NCI-H774 (cell line): Measurements from ENCODE around the gene CNTNAP2.
"Not testable (repeated sequence)": the region's sequence is repeated elsewhere in the genome, so short reads cannot be mapped to it uniquely, and the experiment has no call there.

Experiments
- DNase-seq: peaks from one replicate; lab custom pipeline; 2025; lab: John Stamatoyannopoulos, UW

The CNTNAP2 gene

DNA sequence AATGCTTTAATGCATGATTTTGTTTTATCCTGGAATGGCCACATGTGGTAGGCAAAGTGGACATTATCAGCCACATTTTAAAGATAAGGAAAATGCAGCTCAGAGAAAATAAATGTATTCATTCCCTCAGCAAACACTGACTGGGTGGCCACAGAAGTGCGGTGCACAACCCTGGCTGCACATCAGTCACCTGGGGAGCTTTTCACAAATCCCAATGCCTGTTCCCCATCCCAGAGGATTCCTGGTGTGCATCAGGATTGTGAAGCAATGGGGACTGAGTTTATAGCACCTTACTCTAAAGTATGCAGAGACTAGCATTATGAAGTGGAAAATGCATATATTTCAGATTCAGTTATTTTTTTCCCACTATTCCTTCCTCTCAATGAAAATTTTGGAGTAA, 2280.5 kb downstream of the CNTNAP2 start:
- no peak for DNase-seq

DNA sequence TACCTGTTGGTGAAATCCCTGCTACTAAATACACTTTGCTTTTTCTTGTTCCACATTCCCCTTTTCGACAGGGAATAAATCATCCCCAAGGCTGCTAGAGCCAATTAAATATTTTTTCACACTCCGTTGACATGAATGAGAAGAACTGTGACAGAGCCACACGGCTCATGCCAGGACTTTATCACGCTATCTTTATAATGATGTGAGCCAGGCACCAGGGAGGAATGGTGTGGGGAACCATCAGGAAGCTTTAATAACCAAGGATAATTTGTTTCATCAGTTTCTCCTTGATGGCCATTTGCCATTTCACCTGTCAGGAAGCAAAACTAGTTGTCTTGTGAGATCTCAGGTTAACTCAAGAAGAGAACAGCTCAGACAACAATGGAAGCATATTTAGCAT, 2280.9 kb downstream of the CNTNAP2 start:
- DNase-seq, result no peak

DNA sequence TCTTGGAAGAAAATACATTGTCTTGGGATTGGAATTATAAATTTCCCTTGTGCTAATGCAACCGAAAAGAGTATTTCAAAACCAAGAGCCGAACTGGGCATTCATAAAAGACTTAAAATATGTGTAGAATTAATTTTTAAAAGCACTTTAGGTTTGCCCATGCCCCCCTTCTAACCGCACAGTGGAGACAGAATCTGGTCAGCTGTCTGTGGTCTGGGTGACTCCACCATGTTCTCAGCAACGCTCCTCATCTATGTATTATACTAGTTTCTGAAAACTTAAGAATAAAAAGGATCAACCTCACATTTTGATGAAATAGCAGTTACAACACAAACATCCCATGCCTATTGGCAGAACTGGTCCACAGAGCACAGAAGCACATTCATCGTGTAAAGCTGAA, 2281.4 kb downstream of the CNTNAP2 start:
- DNase-seq, result no peak

DNA sequence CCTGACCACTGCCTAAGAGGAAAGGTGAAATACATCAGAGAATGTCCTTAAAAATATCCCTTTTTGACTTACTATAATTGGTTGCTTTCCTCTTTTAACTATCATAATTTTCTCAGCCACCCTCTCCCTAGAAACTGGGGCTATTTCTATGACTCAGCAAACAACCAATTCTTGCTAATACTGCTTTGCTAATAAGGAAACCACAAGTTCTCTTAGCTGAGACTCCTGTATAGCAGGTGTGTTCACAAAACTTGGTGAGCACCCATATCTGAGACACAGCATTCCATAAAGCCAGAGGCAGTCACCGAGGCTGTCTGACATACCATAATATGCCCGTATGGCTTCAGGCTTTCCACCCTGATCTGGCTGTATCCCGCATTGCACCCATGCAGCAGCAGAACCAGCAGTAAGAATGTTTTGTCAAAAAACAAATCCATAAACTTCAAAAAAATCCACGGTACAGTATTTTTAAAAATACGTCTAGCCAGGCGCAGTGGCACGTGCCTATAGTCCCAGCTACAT, 2282.3 kb downstream of the CNTNAP2 start:
- DNase-seq, result no peak

DNA sequence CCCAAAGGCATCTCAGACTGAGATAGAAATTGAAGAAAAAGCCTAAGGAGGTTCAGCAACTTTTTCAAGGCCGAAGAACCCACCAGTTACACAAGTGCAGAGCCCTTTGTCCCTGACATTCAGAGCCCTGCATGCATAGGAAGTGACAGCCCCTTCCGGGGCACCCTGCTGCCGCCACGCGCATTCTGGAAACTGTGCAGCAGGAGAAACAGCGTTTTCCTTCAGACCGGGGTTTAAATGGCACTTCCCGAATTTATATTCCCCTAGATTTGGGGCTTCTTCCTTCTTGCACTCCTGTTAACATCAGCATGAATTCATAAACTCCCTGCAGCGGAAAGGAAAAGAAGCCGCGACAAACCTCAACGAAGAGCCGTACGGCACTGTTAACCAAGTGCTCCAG, 2283.5 kb downstream of the CNTNAP2 start:
- no peak for DNase-seq

DNA sequence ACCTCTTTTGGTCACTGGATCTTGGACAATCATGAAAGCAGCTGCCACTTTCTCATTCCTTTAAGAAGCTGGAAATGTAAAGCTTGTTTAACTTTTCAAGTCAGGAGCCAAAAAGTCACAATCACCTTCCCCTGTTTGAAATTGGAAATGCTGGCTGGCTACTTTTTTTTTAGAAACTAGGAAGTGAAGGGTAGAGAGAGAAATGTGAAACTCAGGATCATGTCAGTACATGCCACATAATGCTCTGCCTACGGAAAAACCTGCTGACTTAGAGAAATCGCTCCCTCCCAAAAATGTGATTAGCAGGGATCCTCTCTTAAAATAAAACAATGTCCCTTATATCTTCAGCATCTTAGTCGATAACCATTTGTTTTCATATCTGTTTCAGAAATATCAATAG, 2285.6 kb downstream of the CNTNAP2 start:
- DNase-seq, result no peak

DNA sequence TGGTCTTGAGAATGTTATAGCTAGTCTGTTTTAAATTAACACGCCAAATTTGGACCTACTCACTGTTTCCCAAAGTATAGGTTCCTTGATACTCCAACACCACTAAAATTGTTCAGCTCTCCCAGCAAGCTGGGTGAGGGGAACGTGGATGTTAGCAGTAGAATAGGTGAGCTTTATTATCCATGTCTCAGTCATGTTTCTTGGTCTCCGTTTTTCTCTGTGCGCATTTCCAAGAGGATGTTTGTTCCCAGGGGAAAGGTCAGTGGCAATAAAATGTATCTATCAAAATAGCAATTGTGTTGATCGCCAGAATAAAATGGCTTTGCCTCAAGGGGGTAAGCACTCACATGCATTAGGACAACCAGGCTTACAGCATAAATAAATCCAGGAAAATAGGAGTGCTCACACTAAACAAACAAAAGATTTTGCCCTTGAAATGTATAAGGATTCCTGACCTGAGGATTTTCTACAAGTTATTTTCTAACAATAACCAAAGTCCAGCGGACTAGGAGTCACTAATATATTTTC, 2286.9 kb downstream of the CNTNAP2 start:
- DNase-seq, result no peak

DNA sequence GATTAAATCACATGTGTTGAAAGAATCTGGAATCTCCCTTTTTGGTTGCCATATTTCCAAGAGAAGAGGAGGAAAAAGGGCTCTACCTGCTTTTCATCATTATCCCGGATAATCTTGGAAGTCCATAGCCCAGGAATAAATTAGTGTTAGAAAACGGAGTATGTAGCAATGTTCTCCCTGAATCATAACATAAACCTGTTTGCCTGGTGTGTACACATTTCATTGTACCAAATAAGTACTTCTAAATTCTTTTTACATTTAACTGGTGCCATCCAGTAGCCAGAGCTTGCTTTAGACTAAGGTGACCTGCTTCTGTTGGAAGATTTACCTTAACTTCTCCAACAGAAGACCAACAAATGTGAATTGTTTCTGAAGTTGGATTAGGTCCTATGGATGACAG, 2291.7 kb downstream of the CNTNAP2 start:
- DNase-seq, result no peak

DNA sequence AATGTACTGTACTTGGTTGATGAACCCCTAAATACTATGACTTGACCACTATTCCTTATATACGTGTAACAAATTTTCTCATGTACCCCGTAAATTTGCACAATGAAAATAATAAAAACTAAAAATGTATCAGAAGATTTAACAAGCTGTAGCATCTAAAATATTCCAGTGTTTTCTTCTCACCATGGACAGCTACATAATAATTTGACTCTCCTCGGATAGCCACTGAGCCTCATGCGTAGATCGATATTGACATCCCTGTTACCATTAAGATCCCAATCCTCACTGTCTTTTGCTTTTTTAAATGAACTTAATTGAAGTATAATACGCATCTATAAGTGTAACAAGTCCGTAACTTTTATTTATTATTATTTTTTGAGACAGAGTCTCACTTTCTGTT, 2294.3 kb downstream of the CNTNAP2 start:
- DNase-seq, result no peak

DNA sequence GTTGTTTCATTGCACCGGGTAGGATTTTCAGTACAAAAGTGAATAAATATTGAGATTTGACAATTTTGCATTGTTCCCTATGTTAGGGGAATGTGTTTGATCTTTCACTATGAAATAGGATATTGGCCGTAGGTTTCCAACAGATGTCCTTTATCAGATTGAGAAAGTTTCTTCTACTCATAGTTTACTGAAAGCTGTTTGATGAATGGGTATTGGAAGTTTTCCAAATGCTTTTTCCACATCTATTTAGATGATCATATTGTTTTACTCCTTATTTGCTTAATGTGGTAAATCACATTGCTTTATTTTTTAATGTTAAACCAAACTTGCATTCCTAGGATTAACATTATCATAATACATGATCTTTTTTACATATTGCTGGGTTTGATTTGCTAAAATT, 2296.1 kb downstream of the CNTNAP2 start:
- no peak for DNase-seq

DNA sequence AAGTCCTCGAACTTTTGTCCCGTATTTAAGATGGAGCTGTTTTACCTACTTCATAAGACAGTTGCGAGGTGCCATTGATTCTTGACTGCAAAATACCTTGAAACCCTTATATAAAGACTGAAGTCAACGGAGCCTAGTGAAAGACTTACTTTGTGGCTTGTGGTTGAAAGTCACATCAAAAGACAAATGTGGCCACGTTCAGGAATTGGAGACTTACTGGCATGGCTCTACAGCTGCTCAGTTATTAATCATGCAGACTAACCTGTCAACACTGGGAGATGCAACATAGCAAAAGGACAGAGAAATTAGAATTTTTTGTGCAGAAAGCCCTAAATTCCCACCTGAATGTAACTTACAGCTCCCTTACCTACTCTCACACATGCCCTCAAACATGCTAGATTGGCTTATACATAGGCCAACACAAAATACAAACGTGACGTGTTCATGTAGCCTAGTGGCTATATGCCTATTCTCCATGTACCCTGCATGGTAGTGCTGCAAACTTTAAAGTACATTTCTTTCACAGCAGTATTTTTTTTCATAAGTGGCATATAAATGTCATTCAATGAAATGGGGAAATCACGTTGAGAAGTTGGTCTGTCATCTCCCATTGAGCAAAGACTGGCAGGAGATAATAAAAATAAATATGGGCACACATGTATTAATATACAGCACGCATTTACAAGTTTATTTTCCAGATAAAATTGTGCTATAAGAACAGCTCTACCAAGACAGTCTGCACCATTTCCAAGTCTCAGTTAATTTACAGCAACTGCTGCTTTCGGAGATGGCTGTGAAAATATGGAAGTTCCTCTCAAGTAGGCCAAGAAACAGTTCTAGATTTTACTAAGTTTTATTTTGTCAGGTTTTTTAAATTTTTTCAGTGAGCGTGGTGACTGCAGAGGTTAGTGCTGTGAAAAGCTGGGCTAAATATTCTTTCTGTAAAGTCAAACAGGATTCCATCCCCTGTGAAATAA, 2303.5 kb downstream of the CNTNAP2 start:
- DNase-seq, result no peak

DNA sequence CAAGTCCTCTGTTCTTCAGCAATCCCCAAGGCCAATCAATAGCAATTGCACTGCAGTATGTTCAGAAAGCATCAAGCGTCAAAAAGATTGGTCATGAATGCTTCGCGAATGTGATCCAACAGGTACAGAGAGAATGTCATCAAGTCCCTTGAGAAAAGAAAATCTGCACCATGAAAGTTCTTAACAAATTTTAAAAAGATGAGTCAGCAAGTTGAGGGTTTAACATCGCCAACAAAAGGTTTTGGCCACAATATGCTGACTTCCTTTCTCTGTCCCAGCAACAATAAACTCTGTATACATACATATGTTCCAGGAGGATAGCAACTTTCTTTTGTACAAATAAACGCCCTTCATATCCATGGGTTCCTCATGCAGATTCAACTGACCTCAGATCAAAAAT, 2305.4 kb downstream of the CNTNAP2 start:
- no peak for DNase-seq

DNA sequence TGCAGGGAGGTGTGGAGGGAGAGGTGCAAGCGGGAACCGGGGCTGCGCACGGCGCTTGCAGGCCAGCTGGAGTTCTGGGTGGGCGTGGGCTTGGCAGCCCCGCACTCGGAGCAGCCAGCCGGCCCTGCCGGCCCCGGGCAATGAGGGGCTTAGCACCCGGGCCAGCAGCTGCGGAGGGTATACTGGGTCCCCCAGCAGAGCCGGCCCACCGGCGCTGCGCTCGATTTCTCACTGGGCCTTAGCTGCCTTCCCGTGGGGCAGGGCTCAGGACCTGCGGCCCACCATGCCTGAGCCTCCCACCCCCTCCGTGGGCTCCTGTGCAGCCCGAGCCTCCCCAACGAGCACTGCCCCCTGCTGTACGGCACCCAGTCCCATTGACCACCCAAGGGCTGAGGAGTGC, 2309.8 kb downstream of the CNTNAP2 start:
- DNase-seq, result not testable (repeated sequence)

DNA sequence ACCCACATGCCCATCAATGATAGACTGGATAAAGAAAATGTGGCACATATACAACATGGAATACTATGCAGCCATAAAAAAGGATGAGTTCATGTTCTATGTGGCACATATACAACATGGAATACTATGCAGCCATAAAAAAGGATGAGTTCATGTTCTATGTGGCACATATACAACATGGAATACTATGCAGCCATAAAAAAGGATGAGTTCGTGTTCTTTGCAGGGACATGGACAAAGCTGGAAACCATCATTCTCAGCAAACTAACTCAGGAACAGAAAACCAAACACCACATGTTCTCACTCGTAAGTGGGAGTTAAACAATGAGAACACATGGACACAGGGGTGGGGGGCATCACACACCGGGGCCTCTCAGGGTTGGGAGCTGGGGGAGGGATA, 2314.1 kb downstream of the CNTNAP2 start:
- not testable (repeated sequence) for DNase-seq

DNA sequence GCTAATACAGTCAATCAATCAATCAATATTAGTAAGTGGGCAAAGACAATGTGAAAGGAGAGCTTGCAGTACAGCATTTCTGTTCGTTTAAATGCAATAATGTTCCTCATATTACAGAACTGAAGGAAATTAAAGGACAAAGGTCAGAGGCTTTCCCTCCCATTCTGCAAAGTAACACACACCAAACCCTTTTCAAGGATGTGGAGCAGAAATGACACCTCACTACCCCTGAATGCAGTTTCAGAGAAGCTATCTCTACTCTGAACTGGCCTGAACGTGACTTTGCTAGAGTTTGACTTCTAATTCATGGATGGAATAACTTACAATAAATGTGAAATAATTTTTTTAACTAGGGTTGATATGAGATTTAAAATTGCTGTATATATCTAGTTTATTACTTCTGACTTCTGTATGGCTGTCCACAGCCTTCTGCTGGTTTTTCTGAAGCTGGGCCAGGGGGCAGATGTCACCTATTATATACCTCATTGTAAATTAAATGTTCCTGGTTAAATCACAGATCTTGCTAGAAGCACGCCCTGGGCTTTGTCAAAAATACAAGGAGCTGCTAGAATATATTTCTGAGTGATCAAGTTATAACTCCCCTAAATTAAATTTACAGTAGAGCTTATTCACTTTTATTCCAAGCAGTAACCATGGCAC, 2317.1 kb downstream of the CNTNAP2 start:
- no peak for DNase-seq

DNA sequence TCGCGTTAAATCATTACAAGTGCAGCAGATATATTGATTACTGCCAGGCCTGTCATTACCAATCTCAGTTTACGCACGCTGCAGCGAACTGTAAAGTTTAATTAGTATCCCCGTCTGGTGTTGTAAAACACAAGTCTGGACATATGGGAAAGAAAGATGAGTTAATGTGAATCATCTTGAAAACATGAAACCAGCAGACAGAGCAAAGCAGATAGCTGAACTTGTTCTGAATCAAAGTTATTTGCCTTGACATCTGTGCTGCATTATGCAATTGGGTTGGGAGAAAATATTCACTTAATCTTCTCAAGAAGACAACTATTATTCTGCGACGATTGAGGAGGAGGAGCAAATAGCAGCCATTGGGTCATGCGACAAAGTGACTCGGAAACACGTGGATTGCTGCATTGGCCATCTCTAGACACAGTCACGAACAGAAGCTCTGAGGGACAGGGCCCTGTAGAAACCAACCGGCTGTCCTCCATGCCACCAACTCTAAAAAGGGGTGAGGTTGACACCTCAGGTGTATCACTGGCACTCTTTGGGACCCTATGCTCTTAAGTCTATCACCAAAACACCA, 2317.7 kb downstream of the CNTNAP2 start:
- no peak for DNase-seq

DNA sequence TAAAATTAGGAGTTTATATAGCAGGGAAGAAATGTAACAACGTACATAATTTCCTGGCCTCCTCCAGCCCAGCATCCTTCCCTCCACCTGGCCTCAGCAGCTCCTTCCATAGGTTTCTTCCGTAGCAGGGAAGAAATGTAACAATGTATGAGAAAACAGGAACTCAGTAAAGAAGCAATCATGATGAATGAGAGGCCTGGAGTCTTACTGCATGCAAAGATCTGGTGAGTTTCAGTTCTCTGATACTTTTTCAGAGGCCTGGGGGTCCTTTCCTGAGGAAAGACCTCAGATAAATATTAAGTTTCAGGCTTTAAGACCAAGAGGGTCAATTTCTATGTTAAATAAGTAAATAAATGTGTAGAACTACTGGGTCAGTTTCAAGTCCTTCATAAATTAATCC, 2318.3 kb downstream of the CNTNAP2 start:
- no peak for DNase-seq

DNA sequence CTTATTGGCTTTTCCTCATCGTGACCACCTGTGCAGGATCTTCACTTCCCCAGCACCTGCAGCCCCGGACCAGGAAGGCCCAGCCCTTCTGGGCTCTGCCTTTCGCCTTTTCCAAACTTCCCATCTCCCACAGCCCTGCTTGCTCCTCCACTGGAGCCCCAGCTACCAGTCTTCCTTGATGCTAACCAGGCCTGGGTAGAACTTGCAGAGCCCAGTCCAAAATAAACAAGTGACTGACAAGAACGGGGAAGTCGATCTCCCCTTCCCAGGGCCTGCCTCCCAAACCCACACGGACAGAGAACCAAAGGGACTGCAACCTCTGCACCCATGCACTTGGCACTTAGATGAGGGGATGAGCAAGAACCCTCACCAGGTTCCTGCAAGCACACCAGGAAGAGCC, 2319.1 kb downstream of the CNTNAP2 start:
- no peak for DNase-seq

DNA sequence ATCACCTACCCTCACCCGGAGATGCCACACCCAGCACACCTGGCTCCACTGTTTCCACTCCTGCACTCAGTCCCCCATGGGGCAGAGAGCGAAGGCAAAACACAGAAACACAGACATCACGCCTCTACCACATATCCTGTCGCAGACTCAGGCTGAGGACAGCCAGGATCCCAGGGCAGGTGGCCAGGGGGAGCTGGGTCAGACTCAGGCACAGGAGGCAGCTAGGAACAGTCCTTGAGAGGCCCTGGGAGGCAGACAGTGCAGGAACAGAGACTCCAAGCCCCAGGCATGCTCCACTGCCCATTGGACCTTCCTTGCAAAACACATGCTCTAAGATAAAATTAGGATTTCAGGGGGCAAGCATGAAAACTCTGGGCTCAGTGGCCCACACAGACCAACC, 2319.5 kb downstream of the CNTNAP2 start:
- no peak for DNase-seq

DNA sequence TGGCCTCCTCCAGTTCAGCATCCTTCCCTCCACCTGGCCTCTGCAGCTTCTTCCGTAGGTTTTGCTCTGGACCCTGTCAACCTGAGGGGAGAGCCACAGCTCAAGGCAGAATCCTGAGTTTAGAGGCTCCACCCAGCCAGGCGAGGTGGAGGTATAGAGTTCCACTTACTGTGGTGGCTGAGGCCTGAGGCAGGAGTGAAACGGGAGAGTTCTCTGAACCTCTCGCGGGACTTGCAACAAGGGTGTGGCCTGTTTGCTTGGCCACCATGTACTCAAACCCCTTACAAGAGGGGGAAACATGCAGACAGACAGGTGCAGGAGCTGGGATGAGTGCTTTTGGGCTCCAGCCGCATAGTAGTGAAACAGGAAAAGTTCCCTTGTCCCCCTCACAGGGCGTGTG, 2320.0 kb downstream of the CNTNAP2 start:
- DNase-seq, result no peak

DNA sequence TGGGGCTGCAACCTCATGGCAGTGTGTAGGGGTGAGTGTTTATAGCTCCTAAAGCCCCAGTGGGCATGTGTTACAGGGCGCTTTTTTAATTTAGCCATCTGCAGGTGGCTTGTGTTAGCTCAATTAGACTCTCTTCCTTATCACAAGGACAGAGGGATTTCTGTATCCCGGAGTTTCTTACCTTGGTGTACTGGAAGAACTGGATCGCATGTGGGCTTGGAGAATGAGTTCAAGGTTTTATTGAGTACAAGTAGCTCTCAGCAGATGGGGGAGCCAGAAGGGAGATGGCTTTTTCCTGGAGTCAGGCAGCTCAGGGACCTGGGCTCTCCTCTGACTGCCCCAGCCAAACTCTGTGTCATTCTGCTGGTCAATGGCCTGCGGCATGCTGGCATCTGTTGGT, 2320.4 kb downstream of the CNTNAP2 start:
- DNase-seq, result no peak

DNA sequence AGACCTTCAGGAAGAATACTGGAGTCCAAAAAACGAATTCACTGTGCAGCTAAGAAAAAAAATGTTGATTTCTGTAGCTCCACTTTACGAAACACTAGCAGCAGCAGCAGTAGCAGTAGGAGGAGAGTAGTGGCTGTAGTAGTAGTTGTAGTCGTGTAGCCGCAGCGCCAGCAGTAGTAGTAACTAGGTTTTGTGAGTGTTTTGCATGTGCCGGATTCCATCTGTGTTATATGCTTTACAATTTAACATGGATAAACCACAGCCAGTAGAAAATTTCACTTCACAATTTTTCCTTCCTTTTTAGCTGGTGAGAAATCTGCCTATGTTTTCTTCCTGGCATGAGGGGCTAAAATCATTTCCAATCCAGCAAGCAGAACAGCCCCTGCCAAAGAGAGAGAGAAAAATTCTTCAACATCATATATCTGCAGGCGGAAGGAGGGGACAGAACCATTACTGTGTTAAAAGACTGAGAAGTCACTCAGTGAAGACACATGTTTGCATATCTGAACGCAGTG, 2325.6 kb downstream of the CNTNAP2 start:
- no peak for DNase-seq
